Measurements from ENCODE around the gene PIP5K1C.

The PIP5K1C gene

GRCh38 chr19:3608079-3608641, 92.1 kb downstream of the PIP5K1C start:
- DNase-seq = no peak

GRCh38 chr19:3607303-3608078, 92.8 kb downstream of the PIP5K1C start:
- no peak for DNase-seq

- DNase-seq = peak; percentile 6
Measured at GRCh38 chr19:3606690-3607289, 93.5 kb downstream of the PIP5K1C start, which contains the start of gene TBXA2R. Gene TBXA2R (minus strand): TSS chr19:3606875. CDS start chr19:3600634, 6,241 bp downstream.

GRCh38 chr19:3606174-3606689, 94.0 kb downstream of the PIP5K1C start:
- peak; percentile 44 for DNase-seq

DNA sequence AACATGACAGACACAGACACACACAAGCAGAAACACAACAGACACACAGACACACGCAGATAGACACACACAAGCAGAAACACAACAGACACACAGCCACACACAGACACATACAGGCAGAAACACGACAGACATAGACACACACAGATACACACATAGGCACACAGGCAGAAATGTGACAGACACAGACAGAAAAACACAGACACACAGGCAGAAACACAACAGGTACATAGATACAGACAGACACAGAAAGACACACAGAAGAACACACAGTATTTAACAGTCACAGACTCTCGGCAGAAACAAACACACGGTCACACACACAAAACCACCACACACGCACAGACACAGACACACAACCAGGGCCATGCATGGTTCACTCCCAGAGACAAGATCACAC, 94.5 kb downstream of the PIP5K1C start:
- no peak for DNase-seq

GRCh38 chr19:3605361-3605760, 94.9 kb downstream of the PIP5K1C start:
- DNase-seq = no peak

- DNase-seq = no peak
Measured at GRCh38 chr19:3604987-3605343, 95.3 kb downstream of the PIP5K1C start.

GRCh38 chr19:3604227-3604986, 95.9 kb downstream of the PIP5K1C start:
- no peak for DNase-seq

DNA sequence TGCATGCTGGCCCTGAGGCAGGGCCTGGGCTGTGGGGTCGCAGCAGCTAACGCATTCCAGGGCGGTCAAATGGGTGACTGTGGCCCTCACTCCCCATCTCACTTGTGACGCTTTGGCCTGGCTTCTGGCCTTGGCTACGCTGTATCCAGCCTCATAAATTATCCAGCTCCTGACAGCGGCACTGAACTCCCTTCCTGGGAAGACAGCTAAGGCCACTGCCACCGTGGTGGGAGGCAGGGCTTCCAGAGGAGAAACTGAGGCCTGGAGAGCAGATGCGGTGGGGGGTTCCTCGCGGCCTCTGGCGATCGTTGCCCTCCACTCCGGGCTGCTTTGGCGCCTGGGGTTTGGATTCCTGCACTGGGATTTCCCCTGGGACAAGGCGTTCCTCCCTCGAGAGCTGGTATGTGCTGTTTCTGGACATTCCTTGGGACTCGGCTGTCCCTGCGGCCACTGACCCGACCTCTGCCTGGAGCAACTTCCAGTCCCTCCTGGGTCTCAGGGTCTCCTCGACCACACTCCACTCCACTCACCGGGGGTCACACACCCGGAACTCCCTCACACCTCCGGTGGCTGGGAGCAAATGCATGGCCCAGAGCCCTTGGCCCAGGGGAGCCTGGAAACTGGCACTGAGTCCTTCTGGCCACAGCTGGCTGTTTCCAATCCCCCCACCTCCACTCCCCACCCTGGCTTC, 97.0 kb downstream of the PIP5K1C start:
- DNase-seq = no peak

GRCh38 chr19:3601021-3601420, 99.2 kb downstream of the PIP5K1C start:
- DNase-seq = no peak

GRCh38 chr19:3599776-3600187, 100.5 kb downstream of the PIP5K1C start:
- no peak for DNase-seq

- no peak for DNase-seq
Measured at GRCh38 chr19:3595521-3596061, 104.7 kb downstream of the PIP5K1C start.

GRCh38 chr19:3593156-3593555, 107.1 kb downstream of the PIP5K1C start:
- DNase-seq = no peak

GRCh38 chr19:3591876-3592613, 108.2 kb downstream of the PIP5K1C start:
- DNase-seq = no peak

DNA sequence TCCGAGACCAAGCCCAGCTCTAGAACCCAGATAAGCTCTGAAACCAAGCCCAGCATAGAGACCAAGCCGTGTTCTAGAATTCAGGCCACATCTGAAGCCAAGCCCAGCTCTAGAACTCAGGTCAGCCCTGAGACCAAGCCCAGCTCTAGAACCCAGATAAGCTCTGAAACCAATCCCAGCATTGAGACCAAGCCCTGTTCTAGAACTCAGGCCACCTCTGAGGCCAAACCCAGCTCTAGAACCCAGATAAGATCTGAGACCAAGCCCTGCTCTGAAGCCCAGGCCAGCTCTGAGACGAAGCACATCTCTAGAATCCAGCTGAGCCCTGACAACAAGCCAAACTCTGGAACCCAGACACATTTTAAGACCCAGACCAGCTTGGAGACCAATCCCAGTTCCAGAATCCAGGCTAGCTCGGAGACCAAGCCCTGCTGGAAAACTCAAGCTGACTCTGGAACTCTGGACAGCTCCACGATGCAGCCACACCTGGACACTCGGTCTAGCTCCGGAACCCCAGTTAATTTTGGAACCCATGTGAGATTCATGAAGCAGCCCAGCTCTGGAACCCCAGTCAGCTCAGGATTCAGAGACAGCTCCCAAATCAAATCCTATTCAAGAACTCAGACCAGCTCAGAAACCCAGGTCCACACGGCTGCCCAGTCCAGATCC, 109.1 kb downstream of the PIP5K1C start:
- no peak for DNase-seq

DNA sequence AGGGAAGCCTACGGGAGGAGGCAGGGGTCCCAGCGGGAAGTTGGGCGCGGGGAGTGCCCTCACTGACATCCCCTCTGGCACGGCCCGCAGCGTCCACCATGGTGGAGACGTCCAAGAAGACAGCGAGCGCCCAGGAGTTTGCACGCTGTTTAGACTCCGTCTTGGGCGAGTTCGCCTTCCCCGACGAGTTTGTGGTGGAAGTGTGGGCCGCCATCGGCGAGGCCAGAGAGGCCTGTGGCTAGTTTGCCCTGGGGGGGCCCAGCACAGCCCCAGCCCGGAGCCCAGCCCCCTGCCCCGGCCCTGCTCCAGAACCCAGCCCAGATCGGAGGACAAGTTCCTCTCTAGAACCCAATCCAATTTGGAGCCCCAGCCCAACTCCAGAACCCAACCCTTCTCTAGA, 110.3 kb downstream of the PIP5K1C start:
- no peak for DNase-seq

DNA sequence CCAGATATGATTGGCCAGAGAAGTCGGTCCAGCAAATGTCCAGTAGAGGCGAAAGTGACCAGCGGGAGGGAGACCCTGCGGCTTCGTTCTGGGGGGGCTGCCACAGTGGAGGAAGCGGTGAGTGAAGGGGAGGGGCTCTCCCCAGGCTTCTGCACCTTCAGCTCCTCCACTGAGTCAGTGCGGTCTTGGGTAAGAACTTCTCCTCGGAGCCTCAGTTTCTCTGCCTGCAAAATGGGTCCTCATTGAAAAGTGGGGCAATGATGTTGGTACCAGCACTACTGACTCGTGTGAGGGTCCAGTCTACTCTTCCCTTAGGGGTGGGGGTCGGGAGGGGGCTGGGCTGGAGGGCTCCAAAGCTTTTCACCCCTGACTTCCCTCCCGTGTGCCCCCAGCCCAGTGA, 110.8 kb downstream of the PIP5K1C start:
- no peak for DNase-seq

DNA sequence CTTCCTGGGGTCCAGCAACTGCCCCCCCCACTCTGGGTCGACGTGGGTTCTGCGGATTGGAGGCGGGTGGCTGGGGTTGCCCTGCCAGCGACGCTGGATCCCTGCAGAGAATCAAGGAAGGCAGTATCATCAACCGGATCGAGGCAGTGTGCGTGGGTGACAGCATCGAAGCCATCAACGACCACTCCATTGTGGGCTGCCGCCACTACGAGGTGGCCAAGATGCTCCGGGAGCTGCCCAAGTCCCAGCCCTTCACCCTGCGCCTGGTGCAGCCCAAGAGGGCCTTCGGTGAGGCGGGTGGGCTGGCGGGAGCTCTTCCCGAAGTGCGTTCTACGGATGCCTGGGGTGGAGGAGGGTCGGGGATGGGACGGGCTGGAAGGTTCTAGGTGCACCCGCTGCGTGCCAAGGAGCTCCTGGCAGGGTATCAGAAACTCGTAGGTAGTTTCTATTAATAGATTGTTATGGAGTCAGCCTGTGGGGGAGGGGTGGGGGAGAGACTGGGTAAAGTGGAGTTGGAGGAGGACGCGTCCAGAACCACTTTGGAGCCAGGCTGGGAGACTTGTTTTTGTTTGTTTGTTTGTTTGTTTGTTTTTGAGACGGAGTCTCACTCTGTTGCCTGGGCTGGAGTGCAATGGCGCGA, 113.4 kb downstream of the PIP5K1C start:
- DNase-seq = no peak

DNA sequence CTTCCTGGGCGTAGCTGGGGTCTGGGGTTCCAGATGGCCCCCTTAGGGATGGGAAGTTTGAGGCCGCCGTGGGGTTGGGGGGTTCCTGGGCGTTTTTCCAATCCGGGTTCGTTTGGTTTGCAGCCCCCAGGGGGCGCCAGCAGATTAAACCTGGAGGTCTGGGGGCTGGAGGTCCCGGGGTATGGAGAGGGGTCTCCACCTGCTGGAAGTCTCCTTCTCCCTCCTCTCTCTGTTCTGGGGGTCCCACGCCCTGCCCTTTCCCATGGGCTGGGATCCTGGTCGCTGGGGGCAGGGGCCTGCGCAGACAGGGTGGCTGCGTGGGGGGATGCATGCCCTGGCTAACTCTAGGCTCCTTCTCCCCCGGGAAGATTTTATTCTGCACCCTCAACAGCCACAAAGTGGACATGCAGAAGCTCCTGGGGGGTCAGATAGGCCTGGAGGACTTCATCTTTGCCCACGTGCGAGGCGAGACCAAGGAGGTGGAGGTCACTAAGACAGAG, 114.1 kb downstream of the PIP5K1C start:
- no peak for DNase-seq
